NCI-H774 (cell line): Measurements from ENCODE around the gene RAB7A.
"Not testable (repeated sequence)": the region's sequence is repeated elsewhere in the genome, so short reads cannot be mapped to it uniquely, and the experiment has no call there.

Source experiments
- DNase-seq: peaks from one replicate; lab custom pipeline; 2025; lab: John Stamatoyannopoulos, UW

RAB7A gene

DNA sequence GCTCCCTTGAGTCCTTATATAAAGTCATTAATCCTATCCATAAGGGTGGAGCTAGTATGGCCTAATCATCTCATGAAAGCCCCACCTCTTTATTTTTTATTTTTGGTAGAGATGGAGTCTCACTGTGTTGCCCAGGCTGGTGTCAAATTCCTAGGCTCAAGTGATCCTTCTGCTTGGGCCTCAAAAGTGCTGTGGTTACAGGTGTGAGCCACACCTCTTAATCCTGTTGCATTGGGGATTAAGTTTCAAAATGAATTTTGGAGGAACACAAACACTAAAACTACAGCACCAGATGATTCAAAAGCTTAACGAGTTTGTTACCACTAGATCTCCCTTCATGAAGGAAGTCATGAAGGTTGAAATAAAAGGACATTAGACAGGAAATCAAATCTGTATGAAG, 27.7 kb downstream of the RAB7A start:
- no peak for DNase-seq

DNA sequence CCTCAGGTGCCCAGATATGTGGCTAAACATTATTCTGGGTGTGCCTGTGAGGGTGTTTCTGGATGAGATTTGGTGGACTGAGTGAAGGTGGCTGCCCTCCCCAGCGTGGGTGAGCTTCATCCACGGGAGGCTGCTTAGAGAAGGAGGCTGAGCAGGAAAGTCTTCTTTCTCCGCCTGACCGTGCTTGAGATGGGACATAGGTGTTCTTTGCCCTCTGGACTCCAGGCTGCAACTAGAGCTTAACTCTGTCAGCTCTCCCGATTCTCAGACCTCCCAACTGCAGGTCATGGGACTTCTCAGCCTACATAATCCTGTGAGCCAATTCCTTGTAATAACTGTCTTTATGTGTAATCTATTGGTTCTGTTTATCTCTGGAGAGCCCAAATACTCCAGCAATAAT, 34.1 kb downstream of the RAB7A start:
- DNase-seq: no peak

DNA sequence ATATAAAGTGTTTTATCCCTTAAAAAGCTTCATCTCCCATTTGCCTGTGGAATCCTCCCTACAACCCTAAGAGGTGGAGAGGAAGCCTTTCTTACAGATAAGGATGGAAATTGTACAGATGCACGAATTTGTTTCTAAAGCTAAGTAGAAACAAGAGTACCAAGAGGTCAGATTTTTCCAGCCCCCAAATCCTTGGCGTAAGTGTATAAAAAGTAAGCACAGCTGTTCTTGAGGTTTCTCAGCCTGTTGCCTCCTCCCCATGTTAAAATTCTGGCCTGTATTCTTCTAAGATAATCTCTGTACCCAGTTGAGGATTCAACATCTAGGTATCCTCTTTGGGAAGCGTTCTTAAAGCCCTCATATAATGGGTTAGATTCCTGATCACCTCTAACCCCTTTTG, 34.9 kb downstream of the RAB7A start:
- no peak for DNase-seq

DNA sequence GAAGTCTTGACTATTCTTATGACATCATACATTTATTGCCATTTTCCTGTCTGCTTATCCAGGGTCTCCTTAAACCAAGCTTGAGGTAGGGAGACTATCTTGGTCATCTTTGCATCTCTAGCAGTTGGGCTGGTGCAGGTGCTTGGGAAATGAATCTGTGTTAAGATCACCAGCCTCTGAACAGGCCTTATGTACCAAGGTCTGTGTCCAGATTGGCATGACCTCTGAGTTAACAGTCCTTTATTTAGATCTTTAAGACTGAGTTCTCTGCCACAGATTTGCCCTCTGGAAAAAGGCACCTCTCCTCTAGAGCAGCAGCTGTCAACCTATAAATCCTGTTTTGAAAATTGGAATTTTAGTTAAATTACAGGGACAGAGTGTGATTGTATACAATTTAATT, 35.4 kb downstream of the RAB7A start:
- no peak for DNase-seq

DNA sequence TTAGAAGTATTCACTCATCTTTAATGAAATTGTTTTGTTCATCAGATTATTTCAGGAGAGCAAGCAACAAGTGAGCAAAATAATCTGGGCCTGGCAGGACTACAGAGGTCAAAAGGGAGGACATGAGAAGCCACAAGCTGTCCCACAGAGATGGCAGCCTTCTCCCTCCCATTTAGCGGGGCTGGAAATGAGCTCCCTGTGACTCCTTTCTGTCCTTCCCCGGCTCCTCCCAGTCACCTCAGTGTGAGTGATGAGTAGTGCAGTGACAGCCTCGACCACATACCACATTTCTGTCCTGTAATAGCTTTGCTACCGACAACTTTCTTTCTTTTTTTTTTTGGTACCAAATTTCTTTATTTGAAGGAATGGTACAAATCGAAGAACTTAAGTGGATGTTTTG, 38.0 kb downstream of the RAB7A start:
- DNase-seq: no peak

DNA sequence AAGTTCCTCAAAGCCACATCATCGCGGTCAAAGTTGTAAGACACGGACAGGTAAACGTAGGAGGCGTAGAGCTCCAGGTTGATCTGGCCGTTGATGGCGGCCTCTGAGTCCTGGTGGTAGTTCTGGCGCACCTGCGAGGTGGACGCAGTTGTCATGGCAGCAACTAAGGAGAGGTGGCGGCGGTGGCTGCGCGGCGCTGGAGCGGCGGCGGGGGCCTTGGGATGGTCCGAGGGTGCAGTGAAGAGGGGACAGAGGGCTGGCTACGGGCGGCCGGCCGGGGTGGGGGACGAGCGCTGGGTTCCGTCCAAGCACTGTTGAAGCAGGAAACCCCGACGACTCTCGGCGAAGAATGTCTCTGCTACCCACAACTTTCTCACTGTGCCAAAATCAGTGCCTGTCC, 38.9 kb downstream of the RAB7A start:
- DNase-seq: no peak

DNA sequence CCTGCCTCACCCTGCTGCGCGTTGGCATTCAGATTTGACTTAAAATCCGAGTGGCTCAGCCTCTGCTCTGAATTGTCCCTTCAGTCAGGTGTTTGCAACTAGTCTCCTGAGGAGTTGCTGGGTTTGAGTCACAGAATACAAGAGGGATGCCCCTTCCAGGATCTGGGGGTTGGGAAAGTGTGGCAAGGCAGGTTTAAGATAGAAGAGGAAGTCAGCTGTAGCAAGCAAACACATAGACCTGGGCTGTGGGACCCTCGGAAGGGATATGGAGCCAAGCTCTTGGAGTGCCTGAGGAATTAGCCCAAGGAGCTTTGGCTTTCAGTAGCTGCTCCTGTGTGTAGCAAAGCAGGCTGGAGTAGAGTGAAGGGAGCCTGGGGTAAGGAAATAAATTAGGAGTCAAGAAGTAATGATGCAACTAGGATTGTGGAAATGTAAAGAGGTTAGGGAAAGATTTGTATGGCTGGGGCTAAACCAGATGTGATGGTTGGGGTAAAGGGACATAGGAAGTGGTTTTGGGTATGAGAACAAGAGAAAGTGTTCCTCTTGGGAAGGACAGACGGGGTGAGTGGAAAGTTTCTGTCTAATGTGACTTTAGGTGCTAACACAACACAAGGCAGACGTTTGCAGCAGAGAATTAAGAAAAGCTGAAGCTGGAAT, 41.2 kb downstream of the RAB7A start:
- no peak for DNase-seq

DNA sequence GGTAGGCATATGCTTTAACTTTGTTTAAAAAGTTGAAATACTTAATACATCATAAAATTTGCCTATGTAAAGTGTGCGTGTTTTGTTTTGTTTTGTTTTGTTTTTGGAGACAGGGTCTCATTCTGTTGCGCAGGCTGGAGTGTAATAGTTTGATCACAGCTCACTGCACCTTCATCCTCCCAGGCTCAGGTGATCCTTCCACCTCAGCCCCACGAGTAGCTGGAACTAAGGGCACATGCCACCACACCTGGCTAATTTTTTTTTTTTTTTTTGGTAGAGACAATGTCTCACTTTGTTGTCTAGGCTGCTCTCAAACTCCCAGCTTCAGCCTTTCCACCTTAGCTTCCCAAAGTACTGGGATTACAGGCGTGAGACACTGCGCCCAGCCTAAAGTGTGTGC, 42.5 kb downstream of the RAB7A start:
- no peak for DNase-seq

DNA sequence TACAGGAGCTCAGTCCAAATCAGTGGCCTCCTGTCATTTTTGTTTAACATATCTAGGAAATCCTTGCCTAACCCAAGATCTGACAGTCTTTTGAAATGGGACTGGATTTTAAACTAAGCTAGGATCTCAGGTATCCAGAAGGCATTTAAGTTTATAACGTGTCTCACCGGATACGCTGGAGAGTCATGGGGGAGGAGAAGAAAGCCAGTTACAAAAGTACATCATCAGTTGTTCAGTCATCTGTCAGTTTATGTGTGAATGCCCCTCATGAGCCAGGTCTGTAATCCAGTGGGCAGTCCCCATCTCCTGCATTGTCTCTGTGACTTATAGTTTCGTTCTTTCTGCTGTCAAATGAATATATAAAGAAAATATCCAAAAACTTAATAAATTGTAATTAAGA, 44.4 kb downstream of the RAB7A start:
- DNase-seq: no peak

DNA sequence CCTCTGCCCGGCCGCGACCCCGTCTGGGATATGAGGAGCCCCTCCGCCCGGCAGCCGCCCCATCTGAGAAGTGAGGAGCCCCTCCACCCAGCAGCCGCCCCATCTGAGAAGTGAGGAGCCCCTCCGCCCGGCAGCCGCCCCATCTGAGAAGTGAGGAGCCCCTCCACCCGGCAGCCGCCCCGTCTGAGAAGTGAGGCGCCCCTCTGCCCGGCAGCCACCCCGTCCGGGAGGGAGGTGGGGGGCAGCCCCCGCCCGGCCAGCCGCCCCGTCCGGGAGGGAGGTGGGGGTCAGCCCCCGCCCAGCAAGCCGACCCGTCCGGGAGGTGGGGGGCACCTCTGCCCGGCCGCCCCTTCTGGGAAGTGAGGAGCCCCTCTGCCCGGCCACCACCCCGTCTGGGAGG, 47.2 kb downstream of the RAB7A start:
- not testable (repeated sequence) for DNase-seq

DNA sequence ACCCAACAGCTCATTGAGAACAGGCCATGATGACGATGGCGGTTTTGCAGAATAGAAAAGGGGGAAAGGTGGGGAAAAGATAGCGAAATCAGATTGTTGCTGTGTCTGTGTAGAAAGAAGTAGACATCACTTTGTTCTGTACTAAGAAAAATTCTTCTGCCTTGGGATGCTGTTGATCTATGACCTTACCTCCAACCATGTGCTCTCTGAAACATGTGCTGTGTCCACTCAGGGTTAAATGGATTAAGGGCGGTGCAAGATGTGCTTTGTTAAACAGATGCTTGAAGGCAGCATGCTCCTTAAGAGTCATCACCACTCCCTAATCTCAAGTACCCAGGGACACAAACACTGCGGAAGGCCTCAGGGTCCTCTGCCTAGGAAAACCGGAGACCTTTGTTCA, 47.6 kb downstream of the RAB7A start:
- not testable (repeated sequence) for DNase-seq

DNA sequence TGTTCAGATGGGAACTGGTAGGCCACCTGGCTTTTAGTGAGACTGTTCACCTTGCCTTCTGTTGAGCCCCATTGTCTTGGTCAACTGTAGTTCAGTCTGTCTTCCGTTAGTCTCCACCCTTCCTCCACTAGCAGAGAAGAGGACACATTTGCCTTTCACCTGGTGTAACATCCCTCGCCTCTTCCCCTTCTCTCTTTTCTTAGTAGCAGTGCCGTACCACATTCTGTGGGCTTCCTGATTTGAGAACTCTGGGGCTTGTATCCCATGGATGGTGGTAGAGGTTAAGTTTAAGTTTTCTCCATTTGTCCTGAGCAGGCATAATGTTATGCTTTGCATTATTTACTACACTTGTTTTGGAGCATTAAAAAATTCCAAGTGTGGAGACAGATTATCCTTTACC, 49.3 kb downstream of the RAB7A start:
- DNase-seq: no peak

DNA sequence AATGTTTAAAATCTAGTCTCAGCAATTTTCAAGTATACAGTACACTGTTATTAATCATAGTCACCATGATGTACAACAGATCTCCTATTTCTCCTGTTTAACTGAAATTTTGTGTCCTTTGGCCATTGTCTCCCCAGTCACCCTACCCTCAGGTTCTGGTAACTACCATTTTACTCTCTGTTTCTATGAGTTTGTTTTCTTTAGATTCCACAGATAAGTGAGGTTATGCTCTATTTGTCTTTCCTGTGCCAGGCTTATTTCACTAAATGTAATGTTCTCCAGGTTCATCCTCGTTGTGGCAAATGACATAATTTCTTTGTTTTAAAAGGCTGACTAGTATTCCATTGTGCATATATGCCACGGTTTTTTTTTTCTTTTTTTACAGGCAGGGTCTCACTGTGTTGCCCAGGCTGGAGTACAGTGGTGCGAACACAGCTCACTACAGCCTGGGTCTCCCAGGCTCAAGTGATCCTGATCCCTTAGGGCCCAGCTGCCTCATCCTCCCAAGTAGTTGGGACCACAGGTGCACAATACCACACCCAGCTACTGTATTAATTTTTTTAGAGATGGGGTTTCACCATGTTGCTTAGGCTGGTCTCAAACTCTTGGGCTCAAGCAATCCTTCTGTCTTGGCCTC, 50.0 kb downstream of the RAB7A start:
- DNase-seq: no peak

DNA sequence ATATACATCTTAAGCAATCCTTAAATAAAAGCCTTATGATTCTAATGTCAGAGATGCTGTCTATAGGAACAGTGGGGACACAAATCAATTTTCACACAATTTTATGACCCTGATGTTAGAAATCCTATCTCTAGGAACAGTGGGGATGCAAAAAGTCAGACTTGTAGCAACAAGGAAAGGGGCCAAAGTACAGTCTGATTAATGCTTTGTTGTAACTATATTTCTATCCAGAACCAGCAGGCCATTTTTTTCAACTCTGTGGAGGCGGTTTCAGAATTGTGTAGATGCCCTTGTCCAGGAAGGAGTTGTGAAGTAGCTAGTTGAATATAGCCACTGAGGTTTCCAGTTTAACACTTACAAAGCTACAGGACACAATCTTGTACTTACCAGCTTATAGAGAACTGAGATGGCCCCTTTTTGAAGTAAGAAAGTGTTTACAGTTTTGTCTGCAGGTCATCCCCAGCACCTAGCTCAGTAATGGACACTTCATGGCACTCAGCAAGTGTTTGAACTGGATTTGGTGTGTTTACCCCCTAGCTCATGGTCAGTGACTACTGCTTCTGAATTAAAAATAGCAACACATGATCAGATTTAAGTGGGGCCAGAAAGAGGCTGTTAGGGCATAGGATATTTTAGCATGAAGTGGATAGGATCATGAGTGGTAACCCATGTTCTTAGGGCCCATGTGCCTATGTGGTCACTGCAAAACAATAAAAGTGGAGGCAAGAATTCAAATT, 54.3 kb downstream of the RAB7A start:
- DNase-seq: no peak

DNA sequence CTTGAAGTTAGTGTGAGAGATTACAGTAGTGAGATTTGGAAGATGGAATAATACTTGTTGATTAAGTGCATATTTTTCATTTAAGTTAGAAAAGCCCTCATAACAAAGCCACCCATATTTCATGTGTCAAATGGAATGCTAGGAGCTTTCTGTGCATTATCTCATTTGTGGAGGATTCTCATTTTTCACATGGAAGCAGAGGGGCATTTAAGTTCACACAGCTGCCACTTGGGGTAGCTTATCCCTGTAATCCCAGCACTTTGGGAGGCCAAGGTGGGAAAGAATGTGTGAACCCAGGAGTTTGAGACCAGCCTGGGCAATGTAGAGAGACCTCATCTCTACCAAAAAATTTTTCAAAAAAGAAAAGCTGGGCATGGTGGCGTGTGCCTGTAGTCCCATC, 55.2 kb downstream of the RAB7A start:
- no peak for DNase-seq

DNA sequence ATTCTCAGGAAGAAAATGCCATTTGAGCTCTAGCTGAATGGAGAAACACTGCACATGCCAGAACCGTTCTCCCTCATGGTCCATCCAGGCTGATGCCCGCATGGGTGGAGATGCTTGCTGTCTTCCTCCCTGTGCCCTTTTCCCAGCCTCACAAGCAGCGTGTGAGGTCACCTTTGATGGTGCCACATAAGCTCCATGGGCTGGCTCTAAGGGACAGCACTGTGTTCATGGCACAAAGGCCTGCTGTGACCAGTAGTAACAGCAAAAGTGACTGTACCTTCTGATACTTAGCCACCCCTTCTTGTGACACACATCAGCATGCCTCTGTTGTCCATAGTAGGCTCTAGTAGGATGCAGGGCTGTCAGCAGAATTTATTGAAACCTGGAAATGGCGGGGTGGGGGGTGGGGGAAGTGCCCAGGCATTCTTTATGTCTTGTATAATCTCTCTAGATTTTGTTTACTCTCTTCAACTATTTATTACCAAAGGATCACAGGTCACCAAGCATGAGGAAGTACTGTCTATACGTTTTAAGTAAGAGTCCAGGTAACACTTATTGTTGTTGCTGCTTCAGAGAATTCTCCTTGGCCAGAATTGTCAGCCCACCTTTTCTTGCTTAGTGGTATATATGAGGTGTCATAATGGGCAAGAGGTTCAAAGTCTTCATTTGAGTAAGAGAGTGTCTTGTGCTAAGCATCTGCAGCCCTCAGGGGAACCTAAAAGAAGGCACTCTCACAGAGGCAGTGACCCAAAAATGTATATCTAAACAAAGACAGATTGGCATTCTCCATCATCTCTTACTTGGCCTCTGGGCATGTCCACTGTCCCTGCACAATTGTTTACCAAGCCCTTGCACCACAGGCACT, 56.5 kb downstream of the RAB7A start:
- no peak for DNase-seq

DNA sequence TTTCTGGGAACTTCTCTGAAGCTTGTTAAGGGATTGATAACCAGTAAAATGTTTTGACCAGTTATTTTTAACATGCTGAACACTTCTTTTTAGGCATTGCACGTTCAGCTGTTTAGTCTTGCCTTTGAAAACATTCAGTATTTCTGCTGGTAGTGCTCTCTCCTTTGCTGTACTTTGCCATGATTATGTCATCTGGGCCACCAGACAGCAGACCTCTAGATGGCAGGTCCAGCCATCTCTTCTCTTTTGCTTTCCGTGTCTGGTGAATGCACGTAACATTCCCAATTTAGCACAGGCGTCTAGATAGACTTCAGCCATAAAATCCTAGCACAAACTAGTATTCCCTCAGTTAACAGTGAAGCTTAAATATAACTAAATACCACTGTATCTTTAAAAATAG, 57.8 kb downstream of the RAB7A start:
- DNase-seq: no peak

DNA sequence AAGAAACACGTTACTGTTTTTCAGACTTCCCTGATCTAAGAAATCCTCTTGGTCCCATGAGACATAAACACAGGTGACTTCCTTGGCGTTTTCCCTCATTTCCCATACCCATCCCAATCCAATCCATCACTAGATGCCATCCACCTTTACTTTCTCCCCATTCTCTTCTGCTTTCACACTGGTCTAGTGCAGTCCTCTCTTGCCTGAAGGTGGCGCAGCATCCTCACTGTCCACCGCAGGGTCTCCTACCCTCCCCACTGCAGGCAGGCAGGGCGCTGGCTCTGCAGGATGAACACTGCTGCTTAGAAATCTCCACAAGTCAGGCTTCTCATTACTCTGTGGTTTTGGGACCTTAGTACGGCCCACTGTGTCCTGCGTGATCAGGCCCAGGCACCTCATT, 58.2 kb downstream of the RAB7A start:
- DNase-seq: no peak

DNA sequence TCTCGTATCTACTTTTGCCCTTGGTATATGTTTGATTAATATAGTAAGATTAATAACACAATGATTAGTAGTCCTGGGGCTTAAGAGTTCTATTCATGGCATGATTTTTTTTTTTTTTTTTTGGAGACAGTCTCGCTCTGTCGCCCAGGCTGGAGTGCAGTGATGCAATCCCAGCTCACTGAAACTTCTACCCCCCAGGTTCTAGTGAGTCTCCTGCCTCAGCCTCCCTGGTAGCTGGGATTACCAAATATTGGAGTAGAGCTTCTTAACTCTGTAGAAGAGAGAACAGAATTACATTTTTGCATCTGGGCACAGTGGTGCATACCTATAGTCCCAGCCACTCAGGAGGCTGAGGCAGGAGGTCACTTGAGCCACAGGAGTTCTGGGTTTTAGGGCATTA, 58.9 kb downstream of the RAB7A start:
- DNase-seq: no peak

DNA sequence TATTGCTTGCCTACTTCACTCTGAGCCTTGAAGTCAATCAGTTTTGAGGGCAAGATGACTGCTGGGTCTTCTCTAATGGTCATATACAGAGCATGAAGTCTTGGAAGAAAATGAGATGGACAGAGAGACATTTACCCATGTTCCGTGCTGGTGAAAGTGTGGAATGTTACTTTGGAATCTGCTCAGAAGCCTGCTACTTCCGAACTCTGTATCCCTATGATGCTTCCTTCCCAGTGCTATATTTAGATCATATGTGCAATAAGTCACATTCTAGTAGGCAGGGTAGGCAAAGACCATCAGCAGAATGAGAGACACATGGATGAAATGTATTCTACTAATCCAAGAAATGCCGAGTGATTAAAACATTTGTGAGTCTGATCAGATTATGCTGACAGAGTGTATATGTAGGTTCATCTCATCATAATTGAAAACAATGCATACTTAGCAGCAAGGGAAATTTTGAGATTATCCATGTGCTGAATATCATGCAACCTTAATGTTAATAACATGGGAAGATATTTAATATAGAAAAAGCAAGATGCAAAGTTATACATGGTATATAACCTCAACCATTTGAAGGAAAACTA, 60.5 kb downstream of the RAB7A start:
- DNase-seq: no peak

DNA sequence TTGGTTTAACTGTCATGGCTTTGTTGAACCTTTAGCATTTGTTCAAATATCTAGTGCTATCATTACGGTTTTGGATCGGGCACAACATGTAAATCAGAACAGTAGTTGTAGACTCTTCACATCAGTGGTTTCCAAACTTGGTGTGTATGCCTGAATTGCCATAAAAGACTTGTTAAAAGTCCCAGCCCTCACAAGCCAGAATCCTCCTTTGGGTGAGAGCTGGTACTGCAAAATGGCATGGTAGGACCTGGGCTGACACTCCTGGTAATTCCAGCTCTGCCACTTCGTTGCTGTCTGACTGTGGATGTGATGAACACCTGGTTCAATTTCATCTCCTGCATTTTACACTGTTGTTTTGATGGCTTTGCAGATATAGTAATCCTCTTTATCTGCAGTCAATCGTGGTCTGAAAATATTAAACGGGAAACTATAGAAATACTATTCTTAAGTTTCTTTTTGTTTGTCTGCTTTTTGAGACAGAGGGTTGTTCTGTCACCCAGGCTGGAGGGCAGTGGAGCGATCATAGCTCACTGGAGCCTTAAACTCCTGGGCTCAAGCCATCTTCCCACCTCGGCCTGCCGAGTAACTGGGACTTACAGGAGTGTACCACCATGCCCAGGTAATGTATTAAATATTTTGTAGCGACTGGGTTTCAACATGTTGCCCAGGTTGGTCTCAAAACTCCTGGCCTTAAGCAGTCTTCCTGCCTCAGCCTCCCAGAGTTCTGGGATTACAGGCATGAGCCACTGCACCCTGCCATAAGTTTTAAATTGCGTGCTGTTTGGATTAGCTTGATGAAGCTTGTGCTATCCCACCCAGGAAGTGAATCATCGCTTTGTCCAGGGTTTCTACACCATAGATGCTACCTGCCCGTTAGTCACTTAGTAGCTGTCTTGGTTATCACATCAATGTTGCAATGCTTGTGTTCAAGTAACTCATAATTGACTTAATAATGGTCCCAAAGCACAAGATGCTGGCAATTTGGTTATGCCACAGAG, 61.6 kb downstream of the RAB7A start:
- no peak for DNase-seq
